ENCODE measurements around the gene HORMAD2.
"Not testable (repeated sequence)": the region's sequence is repeated elsewhere in the genome, so short reads cannot be mapped to it uniquely, and the experiment has no call there.

HORMAD2 gene

DNA sequence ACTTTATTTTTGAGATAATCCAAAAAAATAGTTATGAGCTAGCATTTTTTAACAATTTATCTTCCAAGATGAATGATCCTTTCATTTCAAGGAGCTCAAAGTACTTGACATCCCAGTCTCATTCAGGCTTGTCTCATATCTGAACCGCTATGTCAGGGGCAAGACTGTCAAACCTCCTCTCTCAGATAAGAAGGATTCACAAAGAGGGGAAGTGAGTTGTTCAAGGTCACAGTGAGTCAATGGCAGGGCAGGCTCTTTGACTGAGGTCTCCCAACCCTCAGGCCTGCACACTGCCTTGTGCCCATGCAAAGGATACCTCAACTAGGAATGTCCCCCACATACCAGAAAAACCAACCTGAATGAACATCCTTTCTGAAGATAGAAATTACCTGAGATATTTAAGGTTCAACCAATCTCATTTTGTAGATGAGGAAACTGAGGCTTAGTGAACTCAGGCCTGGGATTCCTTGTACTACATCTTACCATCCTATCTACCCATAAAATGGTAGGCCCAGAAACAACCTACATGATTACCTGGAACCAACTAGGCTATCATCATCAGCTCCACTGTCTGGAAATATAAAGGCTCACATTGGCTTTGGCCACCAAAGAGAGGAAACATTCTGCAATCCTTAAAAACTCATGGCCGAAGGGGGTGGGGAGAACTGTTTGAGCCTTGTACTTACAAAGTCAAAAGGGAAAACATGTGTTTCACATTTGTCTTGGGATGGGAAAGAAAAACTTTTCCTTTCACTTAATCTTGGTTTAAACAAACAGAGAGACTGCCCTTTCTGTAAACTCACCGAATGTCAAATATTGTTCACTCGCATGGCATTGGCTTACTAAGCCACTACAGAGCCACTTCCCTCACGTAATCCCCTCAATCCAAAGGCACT lies 115.2 kb downstream of the HORMAD2 start:
- no peak for DNase-seq

- no peak for DNase-seq
Measured at GRCh38 chr22:30196141-30196879, 116.0 kb downstream of the HORMAD2 start.

DNA sequence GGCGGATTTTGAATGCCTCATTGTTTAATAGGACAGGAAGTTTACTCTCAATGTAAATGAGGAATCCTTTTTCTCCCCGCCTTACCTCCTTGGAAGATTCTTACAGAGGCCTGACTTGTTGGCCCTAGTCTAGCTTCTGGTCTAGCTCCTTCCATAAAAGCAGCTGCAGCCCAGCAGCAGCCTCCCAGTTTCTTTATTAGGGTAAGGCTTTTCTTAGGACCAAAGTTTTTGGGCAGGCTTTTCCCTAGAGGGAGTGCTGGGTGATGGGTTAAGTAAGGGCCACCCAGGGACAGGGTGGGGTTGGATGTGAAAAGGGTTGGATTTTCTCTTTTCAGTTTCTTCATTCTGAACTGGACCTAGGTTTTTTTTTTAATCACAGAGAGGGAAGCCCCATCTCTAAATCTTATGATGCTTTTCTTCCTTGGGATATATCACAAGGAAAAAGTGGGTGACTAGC lies 116.6 kb downstream of the HORMAD2 start:
- no peak for DNase-seq

DNA sequence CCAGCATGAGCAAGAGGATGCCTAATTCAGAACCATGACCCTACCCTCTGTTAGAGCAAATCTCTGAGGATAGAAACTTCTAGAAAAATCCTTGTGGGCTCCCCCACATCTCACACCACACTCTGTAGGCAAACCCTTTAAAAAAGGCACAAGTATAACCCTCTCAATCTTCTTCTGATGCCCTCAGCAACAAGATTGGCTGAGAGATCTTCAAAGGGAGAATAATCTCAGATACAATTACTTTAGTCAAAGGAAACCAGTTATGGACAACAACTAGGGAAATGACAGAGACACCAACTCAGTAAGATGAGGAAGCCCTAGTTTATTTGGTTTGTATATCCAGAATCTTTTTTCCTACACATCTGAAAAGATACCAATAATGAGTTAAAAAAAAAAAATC lies 117.1 kb downstream of the HORMAD2 start:
- no peak for DNase-seq

DNA sequence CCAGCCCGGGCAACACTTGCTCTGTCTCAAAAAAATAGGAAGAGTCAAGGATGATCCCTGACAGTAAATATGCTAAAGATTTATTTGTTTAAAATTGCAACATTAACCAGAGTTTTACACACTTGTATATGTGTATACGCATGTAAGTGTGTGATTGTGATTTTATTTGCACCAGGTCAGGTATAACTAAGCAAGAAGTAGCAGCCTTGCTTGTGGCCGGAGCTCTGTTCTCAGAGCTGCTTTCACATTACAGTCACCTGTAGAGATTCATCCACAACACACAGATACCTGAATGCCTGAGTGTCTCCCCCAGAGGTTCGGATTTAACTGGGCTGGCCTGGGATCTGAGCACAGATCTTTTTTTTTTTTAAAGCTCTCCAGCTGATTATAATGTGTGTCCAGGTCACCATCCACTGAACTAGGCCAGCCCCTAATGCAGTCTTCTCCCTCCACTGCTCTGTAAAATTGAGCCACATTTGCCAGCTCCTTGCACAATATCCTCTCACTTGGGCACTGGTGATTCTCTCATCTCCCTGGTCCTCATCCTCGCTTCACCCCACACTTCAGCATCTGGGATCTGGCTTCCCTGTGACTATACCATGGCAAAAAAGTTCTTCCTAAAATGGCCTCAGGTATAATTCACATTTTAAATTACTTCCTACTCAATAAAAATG lies 118.0 kb downstream of the HORMAD2 start:
- no peak for DNase-seq

DNA sequence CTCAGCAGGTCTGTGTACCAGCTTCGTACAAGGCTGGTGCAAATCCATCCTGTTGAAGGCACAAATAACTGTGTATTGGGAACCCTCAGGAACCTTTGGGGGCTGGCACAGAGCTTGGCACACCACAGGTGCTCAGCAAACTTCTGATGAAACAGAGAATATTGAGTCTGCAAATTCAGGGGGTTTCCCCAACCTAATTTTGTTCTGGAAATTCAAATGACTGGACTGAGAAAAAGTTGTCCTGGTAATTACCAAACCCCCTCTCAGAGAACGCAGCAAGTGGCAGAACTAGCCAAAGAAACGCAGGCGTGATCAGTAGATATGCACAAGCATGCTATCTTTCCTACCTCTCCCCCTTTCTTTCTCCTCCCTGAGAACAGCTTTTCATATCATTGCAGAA lies 118.7 kb downstream of the HORMAD2 start:
- DNase-seq: no peak

GRCh38 chr22:30200905-30201304 lies 120.6 kb downstream of the HORMAD2 start:
- DNase-seq: not testable (repeated sequence)

- no peak for DNase-seq
Measured at GRCh38 chr22:30201945-30202344, 121.7 kb downstream of the HORMAD2 start.

GRCh38 chr22:30202531-30203006 lies 122.3 kb downstream of the HORMAD2 start:
- DNase-seq: no peak

GRCh38 chr22:30204015-30204741 lies 123.9 kb downstream of the HORMAD2 start:
- no peak for DNase-seq

DNA sequence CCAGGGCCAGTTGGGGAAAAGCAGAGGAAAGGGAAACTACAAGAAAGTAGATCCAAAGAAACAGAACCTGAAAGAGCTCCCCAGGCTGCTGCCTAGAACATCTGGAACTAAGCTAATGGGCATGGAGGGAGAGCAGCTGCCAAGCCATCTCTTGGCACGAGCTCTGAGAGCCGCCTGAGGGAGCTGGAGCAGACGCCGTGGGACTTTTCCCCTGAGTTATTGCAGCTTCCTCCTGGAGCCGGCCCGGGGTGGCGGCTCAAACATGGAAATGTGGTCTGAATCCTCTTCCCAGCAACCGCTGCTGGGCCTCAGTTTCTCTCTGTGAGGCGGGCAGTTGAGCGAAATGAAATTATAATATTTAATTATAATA lies 124.5 kb downstream of the HORMAD2 start:
- no peak for DNase-seq

DNA sequence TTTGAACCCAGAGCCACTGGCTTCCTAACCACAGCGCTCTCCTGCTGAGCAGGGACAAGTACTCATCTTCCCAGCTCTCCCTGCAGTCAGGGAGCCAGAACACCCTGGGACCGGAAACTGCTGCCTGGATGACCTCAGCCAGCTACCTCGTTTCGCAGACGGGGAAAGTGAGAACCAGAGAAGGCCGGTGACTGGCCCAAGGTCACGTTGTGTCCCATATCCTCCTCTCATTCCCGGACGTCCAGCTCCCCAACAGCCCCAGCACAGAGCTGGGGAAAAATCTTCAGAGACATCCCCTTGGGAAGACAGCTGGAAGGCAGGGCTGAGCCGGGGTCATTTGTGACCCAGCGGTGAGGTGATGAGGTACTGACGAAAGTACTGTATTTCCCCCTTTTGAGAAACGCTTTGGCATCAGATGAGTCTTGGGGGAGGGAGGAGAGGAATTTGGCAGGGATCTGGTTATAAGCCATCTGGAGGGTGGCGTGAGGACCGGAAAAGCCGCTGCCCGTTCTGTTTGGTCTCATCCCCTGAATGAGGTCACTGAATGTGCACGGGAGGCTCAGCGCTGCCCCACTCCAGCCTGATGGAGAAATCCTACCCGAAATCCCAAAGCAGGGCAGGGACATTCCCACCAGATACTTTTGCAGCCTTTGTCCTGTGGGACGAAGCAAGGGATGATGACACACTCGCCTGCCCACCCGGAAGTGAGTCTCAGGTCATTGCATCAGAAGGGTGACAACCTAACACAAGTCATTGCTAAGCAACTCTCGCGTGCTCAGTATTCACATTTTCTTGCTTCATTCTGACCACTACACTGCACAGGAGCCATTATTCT lies 125.2 kb downstream of the HORMAD2 start:
- no peak for DNase-seq

GRCh38 chr22:30206944-30207343 lies 126.7 kb downstream of the HORMAD2 start:
- no peak for DNase-seq

GRCh38 chr22:30208631-30209603 lies 128.7 kb downstream of the HORMAD2 start:
- no peak for DNase-seq

- no peak for DNase-seq
Measured at GRCh38 chr22:30209642-30210041, 129.4 kb downstream of the HORMAD2 start.

GRCh38 chr22:30210235-30210909 lies 130.1 kb downstream of the HORMAD2 start:
- DNase-seq: no peak

DNA sequence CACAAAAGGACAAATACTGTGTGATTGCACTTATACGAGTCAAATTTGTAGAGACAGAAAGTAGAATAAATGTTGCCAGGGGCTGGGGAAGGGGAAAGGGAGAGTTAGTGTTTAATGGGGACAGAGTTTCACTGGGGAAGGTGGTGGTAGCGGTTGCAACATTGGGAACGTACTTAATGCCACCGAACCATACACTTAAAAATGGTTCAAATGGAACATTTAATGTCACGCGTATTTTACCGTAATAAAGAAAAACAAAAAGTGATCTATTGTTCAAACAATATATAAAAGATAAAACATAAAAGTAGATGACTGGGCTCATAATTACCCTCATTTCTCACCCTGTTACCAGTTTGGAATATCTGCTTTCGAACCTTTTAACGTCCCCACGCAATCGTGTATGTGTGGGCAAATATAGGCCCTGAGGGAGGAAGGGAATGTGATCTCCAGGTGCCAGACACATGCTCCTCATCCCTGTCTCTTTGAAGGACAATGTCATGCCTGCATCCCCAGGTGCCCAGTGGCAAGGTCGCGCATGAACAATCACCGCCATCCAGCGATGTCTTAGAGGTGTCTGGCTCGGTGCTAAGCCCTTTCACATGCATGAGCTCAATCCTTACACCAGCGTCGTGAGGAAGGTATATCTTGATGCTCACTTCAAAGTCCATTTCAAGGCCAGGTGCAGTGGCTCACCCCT lies 131.0 kb downstream of the HORMAD2 start:
- no peak for DNase-seq

DNA sequence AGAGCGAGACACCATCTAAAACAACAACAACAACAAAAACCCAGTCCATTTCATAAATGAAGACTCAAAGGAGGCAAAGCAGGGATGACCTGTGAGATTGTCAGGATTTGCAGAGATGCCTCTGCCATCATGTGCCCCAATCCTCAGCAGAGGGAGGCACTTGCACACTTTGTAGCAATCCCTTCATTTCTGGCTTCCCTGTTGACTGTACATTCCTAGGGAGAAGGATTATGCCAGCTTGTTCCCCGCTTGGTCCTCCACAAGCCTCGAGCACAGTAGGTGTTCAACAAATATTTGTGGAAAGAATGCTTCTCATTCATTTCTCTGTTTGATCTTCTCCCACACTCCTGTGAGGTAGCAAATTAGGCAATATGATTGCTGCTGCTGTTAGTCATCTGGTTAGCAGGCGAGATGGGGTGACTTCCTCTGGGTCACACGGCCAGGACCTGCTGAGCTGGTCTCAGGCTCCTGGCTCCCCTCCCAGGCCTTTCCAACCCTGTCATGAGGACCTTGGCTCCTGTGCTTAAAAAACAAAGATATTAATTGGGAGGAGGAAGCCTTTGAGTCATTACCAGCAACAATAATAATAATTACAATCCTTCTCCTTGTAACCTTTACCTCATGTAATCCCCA lies 132.2 kb downstream of the HORMAD2 start:
- no peak for DNase-seq

DNA sequence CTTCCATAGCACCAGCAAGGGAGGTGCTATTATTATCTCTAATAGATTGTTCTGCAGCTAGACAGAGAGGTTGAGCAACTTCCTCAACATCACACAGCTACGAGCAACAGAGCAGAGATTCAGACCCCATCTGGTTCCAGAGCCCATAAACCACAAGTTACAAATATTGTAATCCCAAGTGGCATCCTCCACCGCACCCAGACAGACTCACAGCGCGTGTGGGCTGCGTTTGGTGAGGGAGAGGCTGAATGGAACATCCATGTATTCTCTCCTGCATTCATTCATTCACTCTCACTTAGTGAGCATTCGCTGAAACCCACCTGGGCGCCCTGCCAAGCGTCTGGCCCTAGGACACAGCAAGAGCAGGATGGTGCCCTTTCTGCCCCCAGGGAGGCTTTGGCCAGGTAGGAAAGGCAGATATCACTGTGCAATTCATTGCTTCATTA lies 132.8 kb downstream of the HORMAD2 start:
- DNase-seq: no peak

All from NCI-H1048 (cell line).